GM19035 (cell line): ENCODE measurements around the gene XPNPEP1.

Experiments used
- ATAC-seq: cut with Tn5 transposase; IDR thresholded peaks from one replicate; pipeline ENCODE4 v1.9.1; 2021; ENCODE audit not compliant: unreplicated experiment

XPNPEP1 gene

GRCh38 chr10:109952526-109952925 is 29.2 kb upstream of the XPNPEP1 start:
- no peak for ATAC-seq

- ATAC-seq = no peak
Measured at GRCh38 chr10:109947111-109947920, 24.0 kb upstream of the XPNPEP1 start.

- ATAC-seq = no peak
Measured at GRCh38 chr10:109946680-109947079, 23.4 kb upstream of the XPNPEP1 start.

- ATAC-seq = no peak
Measured at GRCh38 chr10:109945473-109946177, 22.3 kb upstream of the XPNPEP1 start.

- ATAC-seq = no peak
Measured at GRCh38 chr10:109944613-109945012, 21.3 kb upstream of the XPNPEP1 start.

GRCh38 chr10:109941236-109941862 is 18.0 kb upstream of the XPNPEP1 start:
- ATAC-seq = no peak

GRCh38 chr10:109940553-109940952 is 17.2 kb upstream of the XPNPEP1 start:
- ATAC-seq = no peak

GRCh38 chr10:109940117-109940516 is 16.8 kb upstream of the XPNPEP1 start:
- ATAC-seq = no peak

- no peak for ATAC-seq
Measured at GRCh38 chr10:109939315-109939961, 16.1 kb upstream of the XPNPEP1 start.

- no peak for ATAC-seq
Measured at GRCh38 chr10:109937460-109938065, 14.3 kb upstream of the XPNPEP1 start.

GRCh38 chr10:109934958-109935793 is 11.9 kb upstream of the XPNPEP1 start:
- no peak for ATAC-seq

- no peak for ATAC-seq
Measured at GRCh38 chr10:109933984-109934565, 10.8 kb upstream of the XPNPEP1 start.

- no peak for ATAC-seq
Measured at GRCh38 chr10:109932968-109933367, 9.7 kb upstream of the XPNPEP1 start.

- ATAC-seq = no peak
Measured at GRCh38 chr10:109932391-109932790, 9.1 kb upstream of the XPNPEP1 start.

- ATAC-seq = no peak
Measured at GRCh38 chr10:109931163-109931562, 7.9 kb upstream of the XPNPEP1 start.

- ATAC-seq = no peak
Measured at GRCh38 chr10:109929501-109930219, 6.3 kb upstream of the XPNPEP1 start.

- no peak for ATAC-seq
Measured at GRCh38 chr10:109928475-109928891, 5.2 kb upstream of the XPNPEP1 start.

- no peak for ATAC-seq
Measured at GRCh38 chr10:109926825-109927224, 3.5 kb upstream of the XPNPEP1 start.
